ENCODE measurements around the gene PLXNA2.

Gene PLXNA2

GRCh38 chr1:208118841-208119606 is 125.2 kb downstream of the PLXNA2 start:
- Mint-ChIP-seq H3K27me3 (ENCODE audit: low read depth) (peaks cover 12% of the 10 kb centered on the region), H3K4me3 (no peak overlapping the region), H3K27ac (no peak overlapping the region), H3K36me3 (ENCODE audit: low read depth) (no peaks in the 10 kb centered on the region), H3K4me1 (ENCODE audit: low read depth) (no peaks in the 10 kb centered on the region), H3K9me3 (no peaks in the 10 kb centered on the region)
- DNase-seq (ENCODE audit: low spot score): no peak

- Mint-ChIP-seq H3K4me3 (no peak overlapping the region), H3K4me1 (ENCODE audit: low read depth) (no peaks in the 10 kb centered on the region), H3K27ac (no peak overlapping the region), H3K9me3 (no peaks in the 10 kb centered on the region), H3K27me3 (ENCODE audit: low read depth) (peaks cover 12% of the 10 kb centered on the region), H3K36me3 (ENCODE audit: low read depth) (no peaks in the 10 kb centered on the region)
- no peak for DNase-seq (ENCODE audit: low spot score)
These were observed 125.9 kb downstream of the PLXNA2 start for GRCh38 chr1:208118306-208118705.

- no peak for DNase-seq (ENCODE audit: low spot score)
- H3K27me3 Mint-ChIP-seq (ENCODE audit: low read depth): peaks cover 12% of the 10 kb centered on the region
- no peaks in the 10 kb centered on the region for H3K4me1 Mint-ChIP-seq (ENCODE audit: low read depth)
- no peak overlapping the region for H3K4me3 Mint-ChIP-seq
- no peaks in the 10 kb centered on the region for H3K9me3 Mint-ChIP-seq
- no peaks in the 10 kb centered on the region for H3K36me3 Mint-ChIP-seq (ENCODE audit: low read depth)
- H3K27ac Mint-ChIP-seq: no peak overlapping the region
These were observed 126.4 kb downstream of the PLXNA2 start for GRCh38 chr1:208117826-208118225.

GRCh38 chr1:208117409-208117808 is 126.8 kb downstream of the PLXNA2 start:
- no peak for DNase-seq (ENCODE audit: low spot score)
- Mint-ChIP-seq H3K4me3 (no peak overlapping the region), H3K36me3 (ENCODE audit: low read depth) (no peaks in the 10 kb centered on the region), H3K27ac (no peak overlapping the region), H3K4me1 (ENCODE audit: low read depth) (no peaks in the 10 kb centered on the region), H3K27me3 (ENCODE audit: low read depth) (peaks cover 12% of the 10 kb centered on the region), H3K9me3 (no peaks in the 10 kb centered on the region)

- Mint-ChIP-seq H3K4me3 (no peak overlapping the region), H3K4me1 (ENCODE audit: low read depth) (no peaks in the 10 kb centered on the region)
These were observed 128.1 kb downstream of the PLXNA2 start for GRCh38 chr1:208115924-208116640.

GRCh38 chr1:208113011-208113410 is 131.2 kb downstream of the PLXNA2 start:
- Mint-ChIP-seq H3K27me3 (ENCODE audit: low read depth) (peaks cover 15% of the 10 kb centered on the region), H3K36me3 (ENCODE audit: low read depth) (no peaks in the 10 kb centered on the region), H3K27ac (no peak overlapping the region), H3K9me3 (no peaks in the 10 kb centered on the region), H3K4me1 (ENCODE audit: low read depth) (no peaks in the 10 kb centered on the region), H3K4me3 (no peak overlapping the region)
- no peak for DNase-seq (ENCODE audit: low spot score)

More at GRCh38 chr1:208115924-208116640, 128.1 kb downstream of the PLXNA2 start:
- H3K9me3 Mint-ChIP-seq: no peaks in the 10 kb centered on the region
- DNase-seq (ENCODE audit: low spot score): no peak
- no peaks in the 10 kb centered on the region for H3K36me3 Mint-ChIP-seq (ENCODE audit: low read depth)
- peaks cover 17% of the 10 kb centered on the region for H3K27me3 Mint-ChIP-seq (ENCODE audit: low read depth)
- H3K27ac Mint-ChIP-seq: no peak overlapping the region

GRCh38 chr1:208112401-208112800 is 131.8 kb downstream of the PLXNA2 start:
- no peaks in the 10 kb centered on the region for H3K4me1 Mint-ChIP-seq (ENCODE audit: low read depth)
- DNase-seq (ENCODE audit: low spot score): no peak
- H3K27ac Mint-ChIP-seq: no peak overlapping the region
- H3K27me3 Mint-ChIP-seq (ENCODE audit: low read depth): peaks cover 14% of the 10 kb centered on the region
- H3K9me3 Mint-ChIP-seq: no peaks in the 10 kb centered on the region
- H3K4me3 Mint-ChIP-seq: no peak overlapping the region
- H3K36me3 Mint-ChIP-seq (ENCODE audit: low read depth): no peaks in the 10 kb centered on the region

GRCh38 chr1:208111646-208112190 is 132.5 kb downstream of the PLXNA2 start:
- no peaks in the 10 kb centered on the region for H3K36me3 Mint-ChIP-seq (ENCODE audit: low read depth)
- H3K27ac Mint-ChIP-seq: no peak overlapping the region
- peaks cover 11% of the 10 kb centered on the region for H3K27me3 Mint-ChIP-seq (ENCODE audit: low read depth)
- no peak overlapping the region for H3K4me3 Mint-ChIP-seq
- no peaks in the 10 kb centered on the region for H3K9me3 Mint-ChIP-seq
- DNase-seq (ENCODE audit: low spot score): no peak
- no peaks in the 10 kb centered on the region for H3K4me1 Mint-ChIP-seq (ENCODE audit: low read depth)

GRCh38 chr1:208110296-208110695 is 133.9 kb downstream of the PLXNA2 start:
- H3K4me1 Mint-ChIP-seq (ENCODE audit: low read depth): no peaks in the 10 kb centered on the region
- DNase-seq (ENCODE audit: low spot score): no peak
- no peaks in the 10 kb centered on the region for H3K36me3 Mint-ChIP-seq (ENCODE audit: low read depth)
- H3K27ac Mint-ChIP-seq: no peak overlapping the region
- no peaks in the 10 kb centered on the region for H3K9me3 Mint-ChIP-seq
- H3K27me3 Mint-ChIP-seq (ENCODE audit: low read depth): peaks cover 9% of the 10 kb centered on the region
- no peak overlapping the region for H3K4me3 Mint-ChIP-seq

- no peak for DNase-seq (ENCODE audit: low spot score)
- Mint-ChIP-seq H3K4me1 (ENCODE audit: low read depth) (no peaks in the 10 kb centered on the region), H3K4me3 (no peak overlapping the region), H3K27ac (no peak overlapping the region), H3K9me3 (no peaks in the 10 kb centered on the region), H3K27me3 (ENCODE audit: low read depth) (peaks cover 9% of the 10 kb centered on the region), H3K36me3 (ENCODE audit: low read depth) (no peaks in the 10 kb centered on the region)
These were observed 135.4 kb downstream of the PLXNA2 start for GRCh38 chr1:208108646-208109330.

GRCh38 chr1:208108213-208108608 is 136.0 kb downstream of the PLXNA2 start:
- H3K27me3 Mint-ChIP-seq (ENCODE audit: low read depth): peaks cover 9% of the 10 kb centered on the region
- H3K27ac Mint-ChIP-seq: no peak overlapping the region
- H3K4me1 Mint-ChIP-seq (ENCODE audit: low read depth): no peaks in the 10 kb centered on the region
- no peak overlapping the region for H3K4me3 Mint-ChIP-seq
- no peaks in the 10 kb centered on the region for H3K36me3 Mint-ChIP-seq (ENCODE audit: low read depth)
- DNase-seq (ENCODE audit: low spot score): no peak
- H3K9me3 Mint-ChIP-seq: no peaks in the 10 kb centered on the region

GRCh38 chr1:208107425-208108212 is 136.6 kb downstream of the PLXNA2 start:
- no peak for DNase-seq (ENCODE audit: low spot score)
- Mint-ChIP-seq H3K9me3 (no peaks in the 10 kb centered on the region), H3K4me1 (ENCODE audit: low read depth) (no peaks in the 10 kb centered on the region), H3K4me3 (no peak overlapping the region), H3K27me3 (ENCODE audit: low read depth) (peaks cover 9% of the 10 kb centered on the region), H3K36me3 (ENCODE audit: low read depth) (no peaks in the 10 kb centered on the region), H3K27ac (no peak overlapping the region)

- H3K9me3 Mint-ChIP-seq: no peaks in the 10 kb centered on the region
- H3K36me3 Mint-ChIP-seq (ENCODE audit: low read depth): no peaks in the 10 kb centered on the region
- no peaks in the 10 kb centered on the region for H3K4me1 Mint-ChIP-seq (ENCODE audit: low read depth)
- no peak overlapping the region for H3K27ac Mint-ChIP-seq
- H3K4me3 Mint-ChIP-seq: no peak overlapping the region
- H3K27me3 Mint-ChIP-seq (ENCODE audit: low read depth): peaks cover 4% of the 10 kb centered on the region
- DNase-seq (ENCODE audit: low spot score): no peak
These were observed 138.0 kb downstream of the PLXNA2 start for GRCh38 chr1:208106218-208106617.
